Mesothelial cell of epicardium (in vitro differentiated cells): Measurements from ENCODE around the gene RAB40C. TPM values are rescaled to one million over a fixed set of nuclear protein-coding genes. Genes with fewer than 3 reads are reported as not detected.

Experiments used
- DNase-seq, 2 experiments: peaks; one replicate each; pipeline ENCODE4 v3.0.0; 2021; ENCODE audit warnings: low spot score in 2 of 2; ENCODE audit not compliant: unreplicated experiment in 2 of 2
- H3K27ac Mint-ChIP-seq: 2 replicates; pipeline ENCODE4 v1.8.0; 2021; ENCODE audit warnings: mixed read lengths
- H3K27me3 Mint-ChIP-seq: 2 replicates; pipeline ENCODE4 v1.8.0; 2021; ENCODE audit warnings: low read depth, mixed read lengths
- H3K36me3 Mint-ChIP-seq: 2 replicates; pipeline ENCODE4 v1.8.0; 2021; ENCODE audit warnings: mixed read lengths
- H3K4me1 Mint-ChIP-seq: 2 replicates; pipeline ENCODE4 v1.8.0; 2021; ENCODE audit warnings: mixed read lengths
- H3K4me3 Mint-ChIP-seq: 2 replicates; pipeline ENCODE4 v1.8.0; 2021; ENCODE audit warnings: mild to moderate bottlenecking, moderate library complexity, mixed read lengths
- H3K9me3 Mint-ChIP-seq: 2 replicates; pipeline ENCODE4 v1.8.0; 2021; ENCODE audit warnings: mixed read lengths
- total RNA-seq: library from RNA; stranded (reverse); gene quantifications from 3 replicates; pipeline ENCODE4 v1.2.1, GENCODE V29; 2021
- TF ChIP-seq, protein P1 (sequence below): fragments of 200-600 bp; sonication (generic); IDR thresholded peaks from one replicate; pipeline ENCODE4 v1.5.0; 2021; ENCODE audit warnings: antibody characterized with exemption; ENCODE audit not compliant: unreplicated experiment

Gene RAB40C
- total RNA-seq, 1 donor from 2014 or later = 25.5 TPM

GRCh38 chr16:668519-669171, 78.8 kb downstream of the RAB40C start:
- no peaks in the 10 kb centered on the region for H3K9me3 Mint-ChIP-seq
- DNase-seq = no peak
- peak overlapping the region; percentile 74 for H3K4me3 Mint-ChIP-seq
- TF ChIP-seq, protein P1, sequence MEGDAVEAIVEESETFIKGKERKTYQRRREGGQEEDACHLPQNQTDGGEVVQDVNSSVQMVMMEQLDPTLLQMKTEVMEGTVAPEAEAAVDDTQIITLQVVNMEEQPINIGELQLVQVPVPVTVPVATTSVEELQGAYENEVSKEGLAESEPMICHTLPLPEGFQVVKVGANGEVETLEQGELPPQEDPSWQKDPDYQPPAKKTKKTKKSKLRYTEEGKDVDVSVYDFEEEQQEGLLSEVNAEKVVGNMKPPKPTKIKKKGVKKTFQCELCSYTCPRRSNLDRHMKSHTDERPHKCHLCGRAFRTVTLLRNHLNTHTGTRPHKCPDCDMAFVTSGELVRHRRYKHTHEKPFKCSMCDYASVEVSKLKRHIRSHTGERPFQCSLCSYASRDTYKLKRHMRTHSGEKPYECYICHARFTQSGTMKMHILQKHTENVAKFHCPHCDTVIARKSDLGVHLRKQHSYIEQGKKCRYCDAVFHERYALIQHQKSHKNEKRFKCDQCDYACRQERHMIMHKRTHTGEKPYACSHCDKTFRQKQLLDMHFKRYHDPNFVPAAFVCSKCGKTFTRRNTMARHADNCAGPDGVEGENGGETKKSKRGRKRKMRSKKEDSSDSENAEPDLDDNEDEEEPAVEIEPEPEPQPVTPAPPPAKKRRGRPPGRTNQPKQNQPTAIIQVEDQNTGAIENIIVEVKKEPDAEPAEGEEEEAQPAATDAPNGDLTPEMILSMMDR = no peak
- H3K4me1 Mint-ChIP-seq = peaks cover 5% of the 10 kb centered on the region
- H3K36me3 Mint-ChIP-seq = peaks cover 2% of the 10 kb centered on the region
- H3K27ac Mint-ChIP-seq = no peak overlapping the region
- no peaks in the 10 kb centered on the region for H3K27me3 Mint-ChIP-seq

DNA sequence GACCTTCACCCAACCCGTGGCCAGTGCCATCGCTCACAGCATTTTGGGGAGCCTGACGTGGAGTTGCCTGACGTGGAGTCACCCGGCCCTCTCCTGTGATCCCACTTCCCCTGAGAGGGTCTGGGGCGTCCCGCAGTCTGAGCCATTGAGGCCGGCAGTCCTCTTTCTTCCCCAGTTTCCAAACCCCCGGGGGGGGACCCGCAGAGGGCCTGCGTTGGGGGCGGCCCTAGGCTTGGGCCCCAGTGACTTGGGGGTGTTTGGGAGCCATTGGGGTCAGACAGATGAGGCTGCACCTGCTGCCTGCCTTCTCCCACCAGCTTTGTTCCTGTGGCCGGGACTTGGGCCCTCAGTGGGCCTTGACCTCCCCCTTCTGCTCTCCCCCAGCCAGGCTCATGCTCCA, 79.8 kb downstream of the RAB40C start:
- Mint-ChIP-seq H3K4me1 (peaks cover 5% of the 10 kb centered on the region), H3K9me3 (no peaks in the 10 kb centered on the region), H3K27ac (no peak overlapping the region), H3K36me3 (peaks cover 2% of the 10 kb centered on the region), H3K27me3 (no peaks in the 10 kb centered on the region), H3K4me3 (peak overlapping the region; percentile 57)
- TF ChIP-seq, protein P1 = no peak
- DNase-seq = no peak

- Mint-ChIP-seq H3K4me1 (peaks cover 5% of the 10 kb centered on the region), H3K27me3 (peaks cover 5% of the 10 kb centered on the region), H3K36me3 (peaks cover 2% of the 10 kb centered on the region), H3K4me3 (peak overlapping the region; percentile 57), H3K9me3 (no peaks in the 10 kb centered on the region), H3K27ac (no peak overlapping the region)
- TF ChIP-seq, protein P1 = no peak
- no peak for DNase-seq
These were observed 80.9 kb downstream of the RAB40C start for GRCh38 chr16:670485-671352.

DNA sequence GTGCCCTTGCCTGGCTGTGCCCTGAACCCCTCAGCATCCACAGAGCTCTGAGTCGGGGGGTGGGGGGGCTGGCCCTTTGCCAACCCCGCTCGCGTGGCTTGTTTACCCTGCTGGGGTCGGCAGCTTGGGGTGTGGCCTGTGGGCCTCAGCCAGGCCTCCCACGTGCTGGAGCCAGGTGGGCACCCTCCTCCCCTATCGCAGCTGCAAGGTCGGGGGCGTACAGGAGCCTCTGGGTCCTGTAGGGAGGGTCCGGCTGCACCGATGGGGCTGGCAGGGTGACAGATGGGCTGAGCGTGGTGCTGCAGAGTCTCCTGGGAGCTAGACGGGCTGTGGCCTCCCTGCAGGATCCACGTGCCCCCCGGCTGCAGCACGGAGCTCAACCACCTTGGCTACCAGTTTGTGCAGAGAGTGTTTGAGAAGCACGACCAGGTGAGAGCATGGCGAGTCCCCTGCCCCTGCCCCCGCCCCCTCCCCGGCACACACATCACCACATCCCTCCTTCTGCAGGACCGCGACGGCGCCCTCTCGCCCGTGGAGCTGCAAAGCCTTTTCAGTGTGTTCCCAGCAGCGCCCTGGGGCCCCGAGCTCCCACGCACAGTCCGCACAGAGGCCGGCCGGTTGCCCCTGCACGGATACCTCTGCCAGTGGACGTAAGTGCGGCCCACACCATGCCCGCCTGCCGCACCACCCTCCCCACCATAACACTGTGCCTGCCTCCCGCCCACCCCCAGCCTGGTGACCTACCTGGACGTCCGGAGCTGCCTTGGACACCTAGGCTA, 81.7 kb downstream of the RAB40C start:
- DNase-seq = no peak
- Mint-ChIP-seq H3K4me3 (no peak overlapping the region), H3K27ac (no peak overlapping the region), H3K27me3 (peaks cover 6% of the 10 kb centered on the region), H3K36me3 (peaks cover 2% of the 10 kb centered on the region), H3K9me3 (no peaks in the 10 kb centered on the region), H3K4me1 (peaks cover 5% of the 10 kb centered on the region)
- TF ChIP-seq, protein P1 = no peak

DNA sequence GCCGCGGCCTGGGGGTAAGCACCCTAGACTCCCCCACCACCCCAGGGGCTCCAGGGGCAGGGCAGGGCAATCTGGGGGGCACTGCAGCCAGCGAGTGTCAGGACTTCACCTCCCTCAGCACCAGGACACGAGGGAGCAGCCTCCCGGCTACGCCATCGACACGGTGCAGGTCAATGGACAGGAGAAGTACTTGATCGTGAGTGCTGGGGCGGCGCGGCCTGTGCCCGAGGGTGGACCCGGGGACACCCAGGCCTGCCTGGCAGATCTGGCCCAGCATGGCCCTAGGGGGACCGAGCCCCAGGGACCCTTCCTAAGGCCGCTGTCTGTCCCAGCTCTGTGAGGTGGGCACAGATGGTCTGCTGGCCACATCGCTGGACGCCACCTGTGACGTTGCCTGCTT, 82.5 kb downstream of the RAB40C start:
- TF ChIP-seq, protein P1 = no peak
- Mint-ChIP-seq H3K27ac (no peak overlapping the region), H3K9me3 (no peaks in the 10 kb centered on the region), H3K4me1 (peaks cover 5% of the 10 kb centered on the region), H3K36me3 (peaks cover 2% of the 10 kb centered on the region), H3K4me3 (no peak overlapping the region), H3K27me3 (peaks cover 10% of the 10 kb centered on the region)
- DNase-seq = no peak
